DND-41 (cell line): ENCODE measurements around the gene RBMS1.

Experiments used
- EZH2 ChIP-seq: IDR thresholded peaks from 3 replicates; pipeline ENCODE4 v1.6.1; 2012; ENCODE audit warnings: borderline replicate concordance, low read depth, mild to moderate bottlenecking, moderate library complexity, low read length, inconsistent platforms; ENCODE audit not compliant: severe bottlenecking
- TF ChIP-seq, protein P1 (sequence below): IDR thresholded peaks from 2 replicates; pipeline ENCODE4 v1.5.1; 2012; ENCODE audit warnings: borderline replicate concordance, low read length, moderate library complexity, mild to moderate bottlenecking; ENCODE audit not compliant: poor library complexity, severe bottlenecking; ENCODE audit errors: extremely low read depth

DNA sequence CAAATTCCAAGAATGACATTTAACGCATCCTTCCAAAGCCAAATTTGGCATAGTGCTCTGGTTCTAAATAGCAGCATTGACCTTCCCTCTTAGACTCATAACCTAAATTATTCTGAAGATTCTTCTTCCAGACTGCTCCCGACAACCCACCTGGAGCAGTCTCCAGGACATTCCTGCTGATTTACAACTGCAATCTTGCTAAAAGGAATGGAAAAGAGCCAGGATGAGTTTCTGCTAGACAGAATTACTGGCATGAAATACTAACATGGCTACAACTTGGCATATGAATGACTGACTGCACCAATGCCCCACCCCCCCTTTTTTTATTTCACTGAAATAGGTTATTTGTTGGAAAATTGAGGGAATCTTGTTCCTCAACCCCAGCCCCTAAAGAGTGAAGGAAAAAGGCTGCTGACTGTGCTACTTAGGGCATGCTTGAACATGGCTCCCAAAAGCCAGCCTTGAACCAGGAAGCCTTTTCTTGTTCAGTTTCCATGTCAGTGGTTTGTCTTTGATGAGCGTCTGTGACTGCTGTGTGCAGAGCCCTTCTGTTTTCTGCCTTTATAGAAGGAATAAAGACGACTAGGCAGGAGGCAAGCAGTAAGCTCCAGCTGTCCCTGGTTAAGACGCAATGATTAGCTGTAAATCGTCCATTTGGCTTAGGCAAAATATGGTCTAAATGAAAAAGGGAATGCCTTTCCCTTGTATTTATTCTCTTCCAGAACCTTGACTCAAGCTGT is 246.1 kb downstream of the RBMS1 start:
- TF ChIP-seq, protein P1, sequence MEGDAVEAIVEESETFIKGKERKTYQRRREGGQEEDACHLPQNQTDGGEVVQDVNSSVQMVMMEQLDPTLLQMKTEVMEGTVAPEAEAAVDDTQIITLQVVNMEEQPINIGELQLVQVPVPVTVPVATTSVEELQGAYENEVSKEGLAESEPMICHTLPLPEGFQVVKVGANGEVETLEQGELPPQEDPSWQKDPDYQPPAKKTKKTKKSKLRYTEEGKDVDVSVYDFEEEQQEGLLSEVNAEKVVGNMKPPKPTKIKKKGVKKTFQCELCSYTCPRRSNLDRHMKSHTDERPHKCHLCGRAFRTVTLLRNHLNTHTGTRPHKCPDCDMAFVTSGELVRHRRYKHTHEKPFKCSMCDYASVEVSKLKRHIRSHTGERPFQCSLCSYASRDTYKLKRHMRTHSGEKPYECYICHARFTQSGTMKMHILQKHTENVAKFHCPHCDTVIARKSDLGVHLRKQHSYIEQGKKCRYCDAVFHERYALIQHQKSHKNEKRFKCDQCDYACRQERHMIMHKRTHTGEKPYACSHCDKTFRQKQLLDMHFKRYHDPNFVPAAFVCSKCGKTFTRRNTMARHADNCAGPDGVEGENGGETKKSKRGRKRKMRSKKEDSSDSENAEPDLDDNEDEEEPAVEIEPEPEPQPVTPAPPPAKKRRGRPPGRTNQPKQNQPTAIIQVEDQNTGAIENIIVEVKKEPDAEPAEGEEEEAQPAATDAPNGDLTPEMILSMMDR: no peak
- TF ChIP-seq EZH2: no peak
